DMS114 treated with DMSO at 0.1 percent for 48 hours (cell line): ENCODE measurements around the gene MIPOL1.

Experiments
- DNase-seq: peaks from one replicate; lab custom pipeline; 2025; ENCODE audit not compliant: unreplicated experiment; lab: John Stamatoyannopoulos, UW

Gene MIPOL1

DNA sequence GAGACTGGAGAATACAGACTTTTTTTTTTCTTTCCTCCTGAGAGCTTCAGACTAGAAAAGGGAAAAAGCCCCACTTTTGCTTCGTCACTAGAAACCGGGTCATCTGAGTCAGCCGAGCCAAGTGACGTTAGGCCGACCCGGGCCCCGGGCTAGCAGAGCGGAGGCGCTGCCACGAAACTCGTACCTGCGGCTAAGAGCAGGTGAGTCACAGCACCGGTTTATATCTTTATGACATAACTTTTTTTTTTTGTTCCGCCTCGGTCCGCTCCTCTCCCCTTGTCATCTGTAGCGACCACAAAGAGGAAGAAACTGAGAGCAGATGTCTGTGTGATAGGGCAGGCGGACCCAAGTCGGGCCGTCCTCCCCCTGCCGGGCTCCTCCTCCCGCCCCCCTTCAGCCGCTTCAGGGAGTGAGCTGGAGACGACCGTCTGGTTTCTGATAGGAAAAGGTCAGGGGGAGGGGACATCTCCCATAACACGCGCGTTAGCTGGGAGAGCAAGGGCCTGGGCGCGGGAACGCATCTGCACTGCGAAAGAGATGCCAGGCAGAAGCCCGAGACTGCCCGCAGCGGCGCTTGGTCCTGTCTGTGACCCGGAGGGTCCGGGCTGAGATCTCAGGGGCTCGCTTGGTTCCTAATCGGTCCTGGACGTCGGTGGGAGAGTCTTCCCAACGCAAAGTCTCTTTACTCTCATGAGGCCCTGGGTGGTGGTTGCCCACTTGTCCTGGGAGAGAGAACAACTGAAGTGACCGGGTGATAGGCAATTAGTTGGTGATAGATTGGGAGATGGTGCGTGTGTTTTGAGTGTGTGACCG is 398.3 kb downstream of the MIPOL1 start:
- DNase-seq: no peak

DNA sequence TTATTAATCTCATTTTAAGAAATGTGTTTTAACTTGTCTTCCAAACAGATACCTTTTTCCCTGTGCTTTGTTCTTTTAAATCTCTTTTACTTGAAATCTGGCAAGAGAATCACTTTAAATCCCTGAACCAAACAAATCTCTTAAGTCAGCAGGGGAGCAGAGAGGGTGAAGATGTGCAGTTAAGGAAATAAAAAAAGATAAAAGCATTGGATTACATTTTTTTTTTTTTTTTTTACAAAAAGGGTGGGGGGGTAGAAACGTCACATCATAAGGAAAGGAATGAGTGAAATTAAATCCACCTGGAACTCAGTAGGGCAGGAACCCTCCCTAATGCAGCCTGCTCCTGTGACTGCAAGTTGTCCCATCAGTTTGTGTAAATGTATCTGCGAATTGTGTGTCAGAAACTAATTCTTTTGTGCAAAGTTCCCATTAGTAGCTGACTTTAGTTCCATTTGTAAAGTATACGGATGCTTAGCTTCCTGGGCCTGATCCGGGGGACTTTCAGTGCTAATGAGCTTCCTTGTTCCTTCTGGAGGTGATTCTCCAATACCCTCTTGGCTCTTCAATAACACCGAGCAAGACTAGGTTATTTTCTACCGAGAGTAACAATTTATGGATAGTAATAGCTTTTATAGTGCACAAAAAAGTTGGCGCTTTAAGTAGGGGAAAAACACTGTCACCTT is 399.2 kb downstream of the MIPOL1 start:
- DNase-seq: no peak

DNA sequence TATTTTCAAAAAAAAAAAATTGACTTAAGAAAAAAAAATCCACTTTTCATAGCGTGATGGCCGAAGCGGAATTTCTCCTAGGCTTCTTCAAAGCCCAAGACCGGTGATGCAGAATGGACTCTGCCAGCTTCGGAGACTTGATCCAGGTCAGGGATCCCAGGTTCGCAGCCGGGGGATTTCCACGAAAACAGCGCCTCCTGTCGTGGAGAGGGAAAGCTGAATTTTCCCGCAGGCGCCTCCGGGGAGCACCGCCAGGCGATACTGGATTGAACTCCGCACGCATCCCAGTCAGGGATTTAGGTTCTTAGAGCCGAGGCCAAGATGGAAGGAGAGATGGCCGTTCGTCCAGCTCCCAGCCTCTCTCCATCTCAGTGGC is 399.8 kb downstream of the MIPOL1 start:
- DNase-seq: no peak

DNA sequence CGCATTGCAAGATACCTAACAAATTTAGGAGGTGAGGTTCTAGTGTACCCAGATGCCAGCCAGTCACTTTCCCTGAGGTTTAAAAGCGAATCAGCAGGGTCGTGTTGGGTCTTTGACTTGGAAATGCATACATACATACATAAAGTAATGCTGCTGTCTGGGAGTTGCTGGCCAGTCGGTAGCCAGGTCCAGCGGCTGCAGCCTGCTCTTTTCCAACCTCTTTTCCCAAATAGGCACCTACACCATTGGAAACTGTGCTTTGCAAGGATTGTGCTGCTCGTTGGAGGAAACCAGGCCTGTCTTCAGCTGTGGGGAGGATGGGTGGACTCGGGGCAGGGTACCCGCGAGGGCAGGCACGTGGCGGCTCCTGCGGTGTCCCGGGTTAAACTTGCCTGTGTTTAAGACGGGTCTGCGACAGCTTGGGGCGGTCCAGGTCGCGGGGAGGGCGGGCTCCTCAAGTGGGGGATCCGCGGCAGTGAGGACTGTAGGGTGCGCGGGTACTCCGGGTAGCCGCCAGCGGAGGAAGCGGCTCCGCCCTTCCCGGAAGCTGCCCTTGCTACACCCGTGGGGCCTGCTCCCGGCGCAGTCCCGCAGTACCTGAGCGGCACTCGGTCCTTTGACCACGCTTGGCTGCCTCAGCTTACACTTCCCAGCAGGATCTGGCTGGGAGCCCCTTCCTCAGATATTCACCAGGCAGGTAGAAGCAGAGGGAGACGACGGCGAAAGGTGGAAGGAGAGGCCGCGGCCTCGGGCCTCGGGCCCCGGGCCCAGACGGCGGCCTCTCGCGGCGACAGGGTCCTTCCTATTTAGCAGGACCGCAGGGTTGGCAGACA is 400.4 kb downstream of the MIPOL1 start:
- DNase-seq: no peak

DNA sequence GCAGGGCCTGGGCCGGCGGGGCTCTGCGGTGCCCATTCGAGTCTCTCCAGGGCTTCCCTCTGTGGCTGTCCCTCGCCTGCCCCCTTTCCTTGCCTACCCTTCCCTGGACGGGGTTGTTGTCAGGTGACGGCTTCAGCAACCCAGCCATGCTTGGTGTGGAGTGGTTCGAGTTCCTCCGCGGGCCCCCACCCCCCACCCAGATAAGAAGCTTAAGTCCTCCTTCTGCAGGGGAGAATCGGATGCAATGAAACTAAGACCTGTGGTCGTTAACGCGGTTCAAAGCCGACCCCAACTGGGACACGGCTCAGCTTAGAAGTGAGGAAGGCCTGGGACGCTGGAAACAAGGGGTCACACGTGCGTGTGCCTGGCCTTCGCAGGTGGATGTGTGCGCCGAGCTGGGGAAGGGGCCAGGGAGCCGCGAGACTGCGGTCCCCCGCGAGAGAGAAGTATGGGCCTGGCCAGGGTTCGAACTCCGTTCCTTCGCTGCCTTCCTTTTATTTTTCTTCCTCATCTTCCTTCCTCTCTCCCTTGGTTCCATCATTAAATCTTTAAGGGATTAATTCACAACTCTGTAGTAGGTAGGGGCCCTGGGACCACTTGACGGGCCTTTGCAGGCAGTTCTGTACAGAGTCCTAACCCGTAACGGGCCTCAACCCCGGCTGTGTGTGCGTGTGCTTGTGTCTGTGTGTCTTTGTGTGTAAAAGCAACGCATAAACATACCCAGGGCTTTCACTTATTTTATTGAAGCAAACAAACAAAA is 401.2 kb downstream of the MIPOL1 start:
- no peak for DNase-seq

DNA sequence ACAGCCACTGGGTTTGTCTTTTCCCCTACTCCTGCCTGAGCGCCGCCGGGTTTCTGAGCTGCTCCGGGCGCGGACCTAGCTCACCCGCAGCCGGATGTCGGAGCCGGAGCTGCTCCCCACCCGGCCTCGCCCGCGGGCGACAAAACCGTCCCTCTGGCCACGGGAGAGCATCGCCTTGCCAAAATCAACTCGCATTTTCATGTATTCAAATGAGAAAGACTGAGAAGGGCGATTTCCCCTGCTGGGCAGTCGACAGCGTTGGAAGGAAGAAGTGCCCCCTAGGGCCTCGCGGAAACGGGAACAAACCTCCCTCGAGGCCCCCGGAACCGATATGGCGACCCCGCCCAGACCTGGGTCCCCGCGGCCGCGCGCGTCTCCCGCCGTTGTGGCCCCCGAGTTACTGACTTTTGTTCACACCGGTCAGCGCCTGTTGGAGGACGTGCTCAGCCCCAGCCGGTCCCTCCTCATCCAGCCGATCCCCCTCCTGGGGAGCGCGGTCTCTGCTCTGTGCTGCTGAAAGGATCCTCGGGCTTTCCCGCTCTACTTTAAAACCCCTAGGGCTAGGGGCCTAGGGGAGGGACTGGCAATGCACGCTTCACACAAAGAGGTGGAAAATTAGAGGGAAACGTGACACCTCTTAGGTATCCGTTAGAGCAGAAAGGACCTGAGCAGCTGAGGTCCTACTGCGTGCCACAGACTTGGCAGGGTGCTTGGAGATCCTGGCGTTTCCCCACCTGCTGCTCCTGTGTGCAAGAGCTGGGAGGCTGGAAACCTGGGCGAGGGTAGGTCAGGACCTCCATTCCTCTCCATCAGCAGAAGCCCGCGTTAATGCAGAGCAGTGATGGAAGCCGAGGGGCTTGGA is 402.0 kb downstream of the MIPOL1 start:
- no peak for DNase-seq

DNA sequence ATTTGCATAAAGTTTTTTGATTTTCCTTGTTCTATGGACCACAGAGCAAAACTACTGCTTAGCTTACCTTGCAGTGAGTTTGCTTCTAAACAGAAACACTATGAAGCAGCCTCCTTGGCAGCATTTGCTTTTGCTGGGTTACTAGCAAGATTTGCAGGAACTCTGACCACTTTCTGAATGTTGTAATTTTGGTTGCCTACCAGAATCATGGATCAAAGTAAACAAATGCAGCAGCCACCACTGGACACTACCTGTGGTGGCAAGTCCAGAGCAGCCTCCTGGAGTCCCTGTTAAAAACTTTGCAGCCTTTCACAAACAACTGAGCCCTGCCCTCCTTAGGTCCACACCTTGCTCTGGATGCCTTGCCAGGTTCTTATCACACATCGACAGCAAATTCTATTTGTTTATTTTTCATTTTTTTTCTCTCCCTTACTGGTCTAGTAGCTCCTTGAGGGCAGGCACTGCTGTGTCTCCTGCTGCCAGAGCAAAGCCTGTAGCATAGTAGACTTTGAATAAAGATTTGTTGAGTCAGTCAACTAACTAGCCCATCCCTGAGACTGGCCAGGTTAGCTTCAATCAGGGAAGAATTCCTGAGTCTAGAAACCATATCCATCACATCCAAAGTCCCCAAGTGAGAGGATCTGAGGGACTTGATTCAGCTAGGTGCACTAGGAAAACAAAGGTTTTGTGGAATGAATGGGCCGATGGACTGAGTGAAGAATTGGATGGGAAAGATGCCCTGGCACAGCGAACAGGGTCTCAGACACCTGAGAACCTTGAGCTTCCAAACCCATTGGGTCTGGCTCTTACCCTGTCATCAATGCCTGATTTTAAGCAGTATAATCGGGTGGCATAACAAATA is 403.4 kb downstream of the MIPOL1 start:
- DNase-seq: no peak

DNA sequence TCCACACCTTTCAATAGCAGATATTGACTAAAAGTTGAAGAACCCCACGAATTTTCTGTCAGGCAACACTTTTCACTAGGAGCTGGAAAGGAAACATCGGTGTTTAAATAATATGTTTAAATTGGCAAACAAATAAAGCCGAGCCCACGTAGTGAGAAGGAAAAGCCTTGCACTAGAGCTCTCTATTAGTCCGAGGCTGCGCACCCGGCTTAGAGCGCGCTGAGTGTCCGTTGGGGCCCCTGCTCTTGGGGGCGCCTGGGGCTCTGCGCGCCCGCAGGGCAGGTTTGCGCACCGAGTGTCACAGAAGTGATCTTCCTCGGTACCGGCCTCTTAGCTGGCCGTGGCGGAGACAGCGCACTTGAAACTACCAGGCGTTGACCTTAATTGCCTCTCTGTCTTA is 404.1 kb downstream of the MIPOL1 start:
- DNase-seq: no peak
